Measurements from ENCODE around the gene PRR3.
"Not testable (repeated sequence)": the region's sequence is repeated elsewhere in the genome, so short reads cannot be mapped to it uniquely, and the experiment has no call there.

- not testable (repeated sequence) for TF ChIP-seq CTCF, EZH2phosphoT487 (IDR thresholded peaks at IDR 0.05)
Observed at GRCh38 chr6:30521082-30521481, 36.0 kb upstream of the PRR3 start.

Measured in neural progenitor cell (in vitro differentiated cells).